Fibroblast of lung (primary cell): Measurements from ENCODE around the gene SSR2. TPM values are rescaled to one million over a fixed set of nuclear protein-coding genes. Genes with fewer than 3 reads are reported as not detected.

ENCODE experiments used
- DNase-seq, 2 donors: peaks; one replicate each; pipeline versions ENCODE4 v3.0.0 to v3.0.0-alpha.2; 2010; ENCODE audit warnings: low read depth in 2 of 2
- H2AFZ ChIP-seq: 2 replicates; pipeline ENCODE4 v1.5.1; 2012; ENCODE audit warnings: low read length, control low read depth, inconsistent platforms
- H3K27ac ChIP-seq: 2 replicates; pipeline ENCODE4 v1.5.1; 2011; ENCODE audit warnings: low read length, control low read depth; ENCODE audit not compliant: insufficient read depth
- H3K27me3 ChIP-seq: 2 replicates; pipeline ENCODE4 v1.5.1; 2011; ENCODE audit warnings: mild to moderate bottlenecking, low read length; ENCODE audit not compliant: control insufficient read depth, insufficient read depth
- H3K36me3 ChIP-seq: 2 replicates; pipeline ENCODE4 v1.5.1; 2011; ENCODE audit warnings: low read length; ENCODE audit not compliant: control insufficient read depth, insufficient read depth
- H3K4me1 ChIP-seq: 2 replicates; pipeline ENCODE4 v1.5.1; 2011; ENCODE audit warnings: low read length; ENCODE audit not compliant: control insufficient read depth, insufficient read depth; ENCODE audit errors: extremely low read depth
- H3K4me2 ChIP-seq: 2 replicates; pipeline ENCODE4 v1.5.1; 2011; ENCODE audit warnings: low read length, control low read depth; ENCODE audit not compliant: insufficient read depth; ENCODE audit errors: extremely low read depth
- H3K4me3 ChIP-seq, 4 experiments: fragments of 200-600 bp in 1 of 4; sonication (generic) in 1 of 4; replicated peaks in 1 of 4; 2 replicates each; pipeline ENCODE4 v1.5.1; 2011 to 2016; ENCODE audit warnings: low read length in 4 of 4, low read depth in 3 of 4, mild to moderate bottlenecking in 3 of 4, control low read depth in 2 of 4, inconsistent platforms in 1 of 4, mixed read lengths in 1 of 4; ENCODE audit not compliant: insufficient read depth in 1 of 4; ENCODE audit errors: control extremely low read depth in 1 of 4
- H3K79me2 ChIP-seq: 2 replicates; pipeline ENCODE4 v1.5.1; 2012; ENCODE audit warnings: mild to moderate bottlenecking, low read length, inconsistent platforms; ENCODE audit not compliant: control insufficient read depth, insufficient read depth
- H3K9ac ChIP-seq: 2 replicates; pipeline ENCODE4 v1.5.1; 2011; ENCODE audit warnings: mild to moderate bottlenecking, low read length, control low read depth; ENCODE audit not compliant: insufficient read depth
- H3K9me3 ChIP-seq: 2 replicates; pipeline ENCODE4 v1.5.1; 2012; ENCODE audit warnings: low read depth, low read length; ENCODE audit not compliant: control insufficient read depth, insufficient read depth
- H4K20me1 ChIP-seq: 2 replicates; pipeline ENCODE4 v1.5.1; 2011; ENCODE audit warnings: low read length; ENCODE audit not compliant: control insufficient read depth, insufficient read depth; ENCODE audit errors: extremely low read depth
- CTCF ChIP-seq, 2 donors: IDR thresholded peaks in 1 of 2; conservative IDR thresholded peaks in 1 of 2; 1 replicate in 1 of 2; 2 replicates in 1 of 2; pipeline ENCODE4 v1.5.1; 2011 to 2012; ENCODE audit warnings: low read length in 2 of 2, control low read depth in 1 of 2, inconsistent platforms in 1 of 2, low read depth in 1 of 2, mild to moderate bottlenecking in 1 of 2
- EZH2 ChIP-seq: IDR thresholded peaks from 2 replicates; pipeline ENCODE4 v1.5.1; 2012; ENCODE audit warnings: low read length, control low read depth, mild to moderate bottlenecking; ENCODE audit errors: missing control alignments
- polyA plus RNA-seq, 2 donors: library from polyadenylated mRNA; depleted of rRNA in 1 of 2; stranded (reverse) in 1 of 2; unstranded in 1 of 2; fragments of >200 nt; gene quantifications; 2 replicates each; pipeline ENCODE4 v1.2.1, GENCODE V29; 2011 to 2012; ENCODE audit warnings: missing spikeins in 1 of 2
- total RNA-seq: library from RNA; depleted of rRNA; stranded (reverse); fragments of >200 nt; gene quantifications from 2 replicates; pipeline ENCODE4 v1.2.1, GENCODE V29; 2014

SSR2 gene
- total and polyA plus RNA-seq, 2 donors (not counting 1 experiment from before 2014, with no cell fraction given), result 304 to 673 TPM

- Histone ChIP-seq H3K36me3 (peaks cover 2% of the 10 kb centered on the region), H3K79me2 (peaks cover 14% of the 10 kb centered on the region), H3K4me2 (no peak overlapping the region), H4K20me1 (no peaks in the 10 kb centered on the region), H3K27ac (no peak overlapping the region), H3K9ac (no peak overlapping the region), H2AFZ (no peak overlapping the region), H3K4me3 (peak overlapping the region in 1 of 4 experiments; percentile 0), H3K9me3 (no peaks in the 10 kb centered on the region), H3K27me3 (no peaks in the 10 kb centered on the region), H3K4me1 (peaks cover 7% of the 10 kb centered on the region)
- DNase-seq, result no peak
- TF ChIP-seq CTCF (conservative IDR thresholded peaks at IDR 0.05 in 1 of 2, IDR thresholded peaks at IDR 0.05 in 1 of 2; ENCODE audit: low read depth in 1 of 2, low read length in 2 of 2) (no peak), EZH2 (no peak)
Observed at GRCh38 chr1:156056326-156056849, 35.6 kb upstream of the SSR2 start.

GRCh38 chr1:156055281-156056048, 34.7 kb upstream of the SSR2 start:
- H4K20me1 ChIP-seq, result no peaks in the 10 kb centered on the region
- peak overlapping the region; percentile 58 for H3K9ac ChIP-seq
- no peak for DNase-seq
- H3K79me2 ChIP-seq, result peaks cover 14% of the 10 kb centered on the region
- peaks cover 2% of the 10 kb centered on the region for H3K36me3 ChIP-seq
- TF ChIP-seq EZH2 (no peak), CTCF (conservative IDR thresholded peaks at IDR 0.05 in 1 of 2, IDR thresholded peaks at IDR 0.05 in 1 of 2; ENCODE audit: low read depth in 1 of 2, low read length in 2 of 2) (no peak)
- H3K9me3 ChIP-seq, result no peaks in the 10 kb centered on the region
- peak overlapping the region; percentile 100 for H3K4me2 ChIP-seq
- peaks cover 7% of the 10 kb centered on the region for H3K4me1 ChIP-seq
- no peaks in the 10 kb centered on the region for H3K27me3 ChIP-seq
- H3K27ac ChIP-seq, result peak overlapping the region; percentile 74
- H2AFZ ChIP-seq, result peak overlapping the region; percentile 96
- peak overlapping the region; percentile 82 to 98 (median 90) for H3K4me3 ChIP-seq

GRCh38 chr1:156054500-156055280, 33.9 kb upstream of the SSR2 start, which contains the start of gene LAMTOR2:
Gene LAMTOR2 (plus strand): TSS chr1:156054782. CDS start chr1:156054890, 108 bp downstream.
- Histone ChIP-seq H3K27me3 (no peaks in the 10 kb centered on the region), H3K79me2 (peaks cover 14% of the 10 kb centered on the region), H4K20me1 (no peaks in the 10 kb centered on the region), H3K36me3 (peaks cover 3% of the 10 kb centered on the region), H2AFZ (peak within 1 kb of the TSS; percentile 96), H3K4me3 (peak within 1 kb of the TSS; percentile 82 to 98 (median 90)), H3K4me1 (peaks cover 7% of the 10 kb centered on the region), H3K4me2 (peak within 1 kb of the TSS; percentile 100), H3K9ac (peak within 1 kb of the TSS; percentile 69), H3K9me3 (no peaks in the 10 kb centered on the region), H3K27ac (peak within 1 kb of the TSS; percentile 89)
- peak; percentile 93 to 94 for DNase-seq
- TF ChIP-seq EZH2 (no peak), CTCF (conservative IDR thresholded peaks at IDR 0.05 in 1 of 2, IDR thresholded peaks at IDR 0.05 in 1 of 2; ENCODE audit: low read depth in 1 of 2, low read length in 2 of 2) (no peak)
